ENCODE data around the gene MARCHF3. TPM values are rescaled to one million over a fixed set of nuclear protein-coding genes. Genes with fewer than 3 reads are reported as not detected.

MARCHF3 gene
- total RNA-seq, 1 donor, result 13.7 TPM

GRCh38 chr5:126826619-126827215, 203.6 kb downstream of the MARCHF3 start:
- no peak for DNase-seq (ENCODE audit: low read depth in 2 of 3, low spot score in 2 of 3)

- DNase-seq (ENCODE audit: low read depth in 2 of 3, low spot score in 2 of 3), result no peak
Measured at GRCh38 chr5:126819253-126819652, 211.1 kb downstream of the MARCHF3 start.

DNA sequence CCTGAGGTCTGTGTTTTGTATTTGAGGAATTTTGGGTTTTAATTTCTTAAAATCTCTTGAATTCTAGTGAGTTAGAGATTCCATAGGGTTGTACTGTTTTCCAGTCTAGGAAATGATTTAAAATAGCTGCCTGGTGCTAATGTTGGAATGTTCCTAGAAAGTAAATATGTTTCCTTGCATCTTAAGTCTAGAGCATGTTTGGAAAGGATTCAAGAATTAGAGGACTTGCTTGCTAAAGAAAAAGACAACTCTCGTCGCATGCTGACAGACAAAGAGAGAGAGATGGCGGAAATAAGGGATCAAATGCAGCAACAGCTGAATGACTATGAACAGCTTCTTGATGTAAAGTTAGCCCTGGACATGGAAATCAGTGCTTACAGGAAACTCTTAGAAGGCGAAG, 211.6 kb downstream of the MARCHF3 start:
- no peak for DNase-seq (ENCODE audit: low read depth in 2 of 3, low spot score in 2 of 3)

Other genes with a start within 250 kb of the MARCHF3 start
- gene C5orf63, start 42.9 kb upstream of the MARCHF3 start, total RNA-seq, result 2.2 TPM